Measurements from ENCODE around the gene SMG6.

DNA sequence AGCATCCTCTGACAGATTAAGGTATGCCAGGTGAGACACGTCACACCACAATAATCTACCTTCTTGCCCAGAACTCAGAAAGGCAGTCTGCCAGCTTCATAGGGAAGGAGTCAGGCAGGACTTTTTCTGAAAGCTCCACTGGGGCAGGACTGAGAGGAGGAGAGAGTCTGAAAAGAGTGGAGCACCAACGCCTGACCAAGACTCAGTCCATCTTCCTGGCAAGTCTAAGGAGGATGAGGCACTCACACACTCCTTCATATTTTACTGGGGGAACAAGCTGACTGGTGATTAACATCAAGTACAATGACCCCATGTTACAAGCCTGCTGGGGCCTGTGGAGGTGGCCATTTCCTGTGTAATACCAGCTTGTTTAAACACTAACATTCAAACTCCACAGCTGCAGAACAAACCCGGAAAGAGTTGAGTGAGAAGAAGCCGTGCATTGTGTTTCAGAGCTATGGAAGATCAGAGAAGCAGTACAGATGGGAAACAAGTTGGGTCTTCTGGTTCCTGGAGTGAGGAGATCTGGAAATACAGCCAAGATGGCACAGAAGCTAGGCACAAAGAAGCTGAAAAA lies 126.3 kb downstream of the SMG6 start:
- TF ChIP-seq EP300 (IDR thresholded peaks at IDR 0.05), result no peak
- TF ChIP-seq, protein P1, sequence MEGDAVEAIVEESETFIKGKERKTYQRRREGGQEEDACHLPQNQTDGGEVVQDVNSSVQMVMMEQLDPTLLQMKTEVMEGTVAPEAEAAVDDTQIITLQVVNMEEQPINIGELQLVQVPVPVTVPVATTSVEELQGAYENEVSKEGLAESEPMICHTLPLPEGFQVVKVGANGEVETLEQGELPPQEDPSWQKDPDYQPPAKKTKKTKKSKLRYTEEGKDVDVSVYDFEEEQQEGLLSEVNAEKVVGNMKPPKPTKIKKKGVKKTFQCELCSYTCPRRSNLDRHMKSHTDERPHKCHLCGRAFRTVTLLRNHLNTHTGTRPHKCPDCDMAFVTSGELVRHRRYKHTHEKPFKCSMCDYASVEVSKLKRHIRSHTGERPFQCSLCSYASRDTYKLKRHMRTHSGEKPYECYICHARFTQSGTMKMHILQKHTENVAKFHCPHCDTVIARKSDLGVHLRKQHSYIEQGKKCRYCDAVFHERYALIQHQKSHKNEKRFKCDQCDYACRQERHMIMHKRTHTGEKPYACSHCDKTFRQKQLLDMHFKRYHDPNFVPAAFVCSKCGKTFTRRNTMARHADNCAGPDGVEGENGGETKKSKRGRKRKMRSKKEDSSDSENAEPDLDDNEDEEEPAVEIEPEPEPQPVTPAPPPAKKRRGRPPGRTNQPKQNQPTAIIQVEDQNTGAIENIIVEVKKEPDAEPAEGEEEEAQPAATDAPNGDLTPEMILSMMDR (IDR thresholded peaks at IDR 0.05), result no peak

All from upper lobe of left lung (tissue), 4 donors.